NB4 (cell line): ENCODE measurements around the gene ATP5F1B.
A peak's percentile ranks its signal among the peaks of the same experiment; 100 is the strongest.

Experiments used
- POLR2A ChIP-seq: IDR thresholded peaks from 2 replicates; pipeline ENCODE4 v1.6.1; 2011; ENCODE audit warnings: mild to moderate bottlenecking; ENCODE audit not compliant: insufficient read length; ENCODE audit errors: extremely low read depth
- TF ChIP-seq, protein P1 (sequence below): IDR thresholded peaks from one replicate; pipeline ENCODE4 v1.5.1; 2012; ENCODE audit warnings: low read depth, low read length

DNA sequence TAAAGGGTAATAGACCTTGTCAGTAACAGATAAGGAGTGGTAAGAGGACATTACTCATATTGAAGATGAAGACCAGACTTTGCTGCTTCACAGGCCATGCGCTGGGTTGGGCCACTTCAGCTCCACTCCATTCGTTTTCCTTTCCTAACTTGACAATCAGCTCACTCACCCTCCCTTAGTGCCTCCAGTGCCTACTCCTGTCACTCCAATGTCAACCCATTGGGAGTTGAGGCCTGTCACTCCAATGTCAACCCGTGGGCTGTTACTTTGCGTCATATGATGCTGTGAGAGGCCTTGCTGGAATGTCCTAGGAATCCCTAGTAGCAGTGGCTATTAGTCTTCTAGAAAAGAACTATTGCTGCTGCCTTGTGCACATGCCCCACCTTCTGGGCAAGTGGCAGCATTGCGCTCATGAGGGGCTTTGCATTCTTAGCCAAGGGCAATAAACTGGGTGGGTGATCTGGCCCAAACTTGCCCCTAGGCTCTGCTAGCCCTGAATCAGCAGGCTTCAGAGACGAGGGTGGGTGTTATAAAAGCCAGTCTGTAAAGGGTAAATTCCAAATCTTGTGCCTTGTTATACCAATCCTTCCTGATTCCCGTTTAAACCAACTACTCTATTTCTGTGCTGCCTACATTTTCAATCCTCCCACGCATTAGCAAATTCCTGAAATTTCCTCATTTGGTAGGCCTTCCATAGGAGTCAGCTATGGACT, 51.7 kb downstream of the ATP5F1B start:
- TF ChIP-seq, protein P1, sequence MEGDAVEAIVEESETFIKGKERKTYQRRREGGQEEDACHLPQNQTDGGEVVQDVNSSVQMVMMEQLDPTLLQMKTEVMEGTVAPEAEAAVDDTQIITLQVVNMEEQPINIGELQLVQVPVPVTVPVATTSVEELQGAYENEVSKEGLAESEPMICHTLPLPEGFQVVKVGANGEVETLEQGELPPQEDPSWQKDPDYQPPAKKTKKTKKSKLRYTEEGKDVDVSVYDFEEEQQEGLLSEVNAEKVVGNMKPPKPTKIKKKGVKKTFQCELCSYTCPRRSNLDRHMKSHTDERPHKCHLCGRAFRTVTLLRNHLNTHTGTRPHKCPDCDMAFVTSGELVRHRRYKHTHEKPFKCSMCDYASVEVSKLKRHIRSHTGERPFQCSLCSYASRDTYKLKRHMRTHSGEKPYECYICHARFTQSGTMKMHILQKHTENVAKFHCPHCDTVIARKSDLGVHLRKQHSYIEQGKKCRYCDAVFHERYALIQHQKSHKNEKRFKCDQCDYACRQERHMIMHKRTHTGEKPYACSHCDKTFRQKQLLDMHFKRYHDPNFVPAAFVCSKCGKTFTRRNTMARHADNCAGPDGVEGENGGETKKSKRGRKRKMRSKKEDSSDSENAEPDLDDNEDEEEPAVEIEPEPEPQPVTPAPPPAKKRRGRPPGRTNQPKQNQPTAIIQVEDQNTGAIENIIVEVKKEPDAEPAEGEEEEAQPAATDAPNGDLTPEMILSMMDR, result peak; percentile 98
- no peak for TF ChIP-seq POLR2A
